BLaER1 (cell line): ENCODE data around the gene SPTLC3.
"Not testable (repeated sequence)": the region's sequence is repeated elsewhere in the genome, so short reads cannot be mapped to it uniquely, and the experiment has no call there.

Experiments used
- H3K27ac ChIP-seq: shearing (Covaris generic); formaldehyde crosslinking; 2 replicates; pipeline ENCODE4 v1.8.1; 2022
- H3K27me3 ChIP-seq: shearing (Covaris generic); formaldehyde crosslinking; 2 replicates; pipeline ENCODE4 v1.8.1; 2022
- H3K36me3 ChIP-seq: shearing (Covaris generic); formaldehyde crosslinking; 2 replicates; pipeline ENCODE4 v1.8.1; 2022
- H3K4me1 ChIP-seq: shearing (Covaris generic); formaldehyde crosslinking; 2 replicates; pipeline ENCODE4 v1.8.1; 2022
- H3K4me2 ChIP-seq: shearing (Covaris generic); formaldehyde crosslinking; 2 replicates; pipeline ENCODE4 v1.8.1; 2022
- H3K4me3 ChIP-seq: shearing (Covaris generic); formaldehyde crosslinking; 2 replicates; pipeline ENCODE4 v1.8.1; 2022
- H3K9ac ChIP-seq: shearing (Covaris generic); formaldehyde crosslinking; 2 replicates; pipeline ENCODE4 v1.8.1; 2022
- H3K9me3 ChIP-seq: shearing (Covaris generic); formaldehyde crosslinking; 2 replicates; pipeline ENCODE4 v1.8.1; 2022
- H4K20me1 ChIP-seq: shearing (Covaris generic); formaldehyde crosslinking; 2 replicates; pipeline ENCODE4 v1.8.1; 2022
- Cebpa-rat ChIP-seq: shearing (Covaris generic); IDR thresholded peaks from 2 replicates; pipeline ENCODE4 v1.8.1; 2022

Gene SPTLC3

DNA sequence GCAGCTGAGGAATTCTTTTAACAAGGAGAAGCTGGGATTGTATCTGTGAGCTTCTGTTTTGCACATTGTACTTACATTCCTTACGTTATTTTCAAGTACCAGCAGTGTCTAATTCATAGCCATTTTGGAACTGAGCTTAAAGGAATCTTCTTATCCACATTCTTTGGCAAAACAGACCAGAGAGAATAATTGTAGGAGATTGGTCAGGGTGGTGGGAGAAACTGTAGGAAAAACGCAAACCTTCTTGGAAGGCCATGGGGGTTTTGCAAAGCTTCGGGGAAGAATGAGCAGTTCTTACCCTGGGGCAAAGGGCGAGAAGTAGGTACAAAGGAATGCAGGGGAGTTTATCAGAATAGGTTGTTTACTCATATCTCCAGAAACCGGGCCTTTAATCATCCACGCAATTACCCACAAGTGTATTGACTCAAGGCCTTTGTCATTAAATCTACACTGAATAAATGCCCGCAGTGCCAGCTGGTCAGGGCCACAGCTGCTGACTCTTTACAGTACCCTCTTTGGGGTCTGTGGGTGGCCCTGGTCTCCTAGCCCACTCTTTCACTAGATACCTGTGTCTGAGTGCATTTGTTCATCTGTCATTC is 39.6 kb upstream of the SPTLC3 start:
- peaks cover 13% of the 10 kb centered on the region for H3K9me3 ChIP-seq
- no peaks in the 10 kb centered on the region for H3K27me3 ChIP-seq
- H3K4me3 ChIP-seq: no peak overlapping the region
- no peak overlapping the region for H3K9ac ChIP-seq
- no peak overlapping the region for H3K27ac ChIP-seq
- TF ChIP-seq Cebpa-rat: no peak
- H3K4me1 ChIP-seq: no peaks in the 10 kb centered on the region
- H4K20me1 ChIP-seq: no peaks in the 10 kb centered on the region
- H3K36me3 ChIP-seq: no peaks in the 10 kb centered on the region
- H3K4me2 ChIP-seq: no peak overlapping the region

DNA sequence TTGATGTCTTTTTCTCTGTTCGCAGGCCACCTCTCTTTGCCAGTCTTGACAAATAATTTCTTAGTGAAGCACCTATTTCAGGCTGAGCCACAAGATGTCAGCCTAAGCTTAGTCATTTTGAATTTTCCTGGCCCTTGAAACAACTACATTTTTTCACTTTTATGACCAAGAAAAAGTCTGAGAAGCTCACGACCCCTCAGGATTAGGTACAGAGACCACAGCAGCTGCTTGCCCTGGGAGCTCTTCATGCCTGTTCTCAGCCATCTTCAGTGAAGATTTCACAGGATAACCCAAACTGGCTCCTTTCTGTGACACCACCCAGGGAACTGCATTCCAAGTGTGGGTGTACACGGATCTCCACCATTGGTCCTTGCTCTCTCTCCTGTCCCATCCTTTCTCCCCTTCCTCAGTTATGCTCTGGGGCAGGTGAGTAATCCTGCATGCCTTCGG is 38.4 kb upstream of the SPTLC3 start:
- Histone ChIP-seq H3K27me3 (no peaks in the 10 kb centered on the region), H3K36me3 (no peaks in the 10 kb centered on the region), H4K20me1 (no peaks in the 10 kb centered on the region), H3K9ac (no peak overlapping the region), H3K9me3 (peaks cover 13% of the 10 kb centered on the region), H3K4me3 (no peak overlapping the region), H3K4me2 (no peak overlapping the region), H3K4me1 (no peaks in the 10 kb centered on the region), H3K27ac (no peak overlapping the region)
- no peak for TF ChIP-seq Cebpa-rat

DNA sequence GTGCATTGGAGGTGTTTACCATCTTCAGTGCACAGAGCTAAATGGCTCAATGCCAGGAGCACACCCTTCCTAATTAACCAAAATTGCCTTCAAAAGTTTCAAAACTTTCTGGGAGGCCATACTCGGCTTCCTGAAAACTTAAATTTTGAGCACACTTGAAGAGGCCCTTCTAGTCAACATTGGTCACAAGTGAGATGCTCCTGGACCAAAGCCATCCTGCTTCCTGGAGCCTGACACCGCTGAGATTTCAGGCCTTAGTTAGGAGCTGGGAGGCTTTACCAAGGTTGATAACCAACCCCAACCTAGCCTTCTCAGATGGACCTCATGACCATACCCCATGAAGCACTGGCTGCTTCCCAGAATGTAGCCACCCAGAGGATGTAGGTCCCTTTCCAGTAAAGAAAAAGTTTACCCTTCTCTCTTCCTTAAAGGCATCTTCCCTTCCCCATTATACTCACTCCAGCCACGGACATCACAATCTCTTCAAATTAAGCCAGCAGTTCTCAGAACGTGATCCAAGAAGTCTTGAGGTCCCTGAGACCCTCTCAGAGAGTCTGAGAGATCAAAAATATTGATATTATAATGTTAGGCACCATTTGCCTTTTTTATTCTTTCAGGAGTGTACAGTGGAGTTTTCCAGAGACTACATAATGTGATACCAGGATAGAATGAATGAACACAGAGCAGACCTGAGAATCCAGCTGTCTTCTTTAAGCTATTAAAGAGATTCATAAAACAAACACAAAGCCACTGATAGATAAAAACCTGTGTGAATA is 32.8 kb upstream of the SPTLC3 start:
- no peak for TF ChIP-seq Cebpa-rat
- H3K4me3 ChIP-seq: no peak overlapping the region
- H3K4me1 ChIP-seq: no peaks in the 10 kb centered on the region
- no peak overlapping the region for H3K27ac ChIP-seq
- no peak overlapping the region for H3K4me2 ChIP-seq
- H3K9me3 ChIP-seq: no peaks in the 10 kb centered on the region
- no peaks in the 10 kb centered on the region for H4K20me1 ChIP-seq
- no peaks in the 10 kb centered on the region for H3K36me3 ChIP-seq
- no peak overlapping the region for H3K9ac ChIP-seq
- no peaks in the 10 kb centered on the region for H3K27me3 ChIP-seq

DNA sequence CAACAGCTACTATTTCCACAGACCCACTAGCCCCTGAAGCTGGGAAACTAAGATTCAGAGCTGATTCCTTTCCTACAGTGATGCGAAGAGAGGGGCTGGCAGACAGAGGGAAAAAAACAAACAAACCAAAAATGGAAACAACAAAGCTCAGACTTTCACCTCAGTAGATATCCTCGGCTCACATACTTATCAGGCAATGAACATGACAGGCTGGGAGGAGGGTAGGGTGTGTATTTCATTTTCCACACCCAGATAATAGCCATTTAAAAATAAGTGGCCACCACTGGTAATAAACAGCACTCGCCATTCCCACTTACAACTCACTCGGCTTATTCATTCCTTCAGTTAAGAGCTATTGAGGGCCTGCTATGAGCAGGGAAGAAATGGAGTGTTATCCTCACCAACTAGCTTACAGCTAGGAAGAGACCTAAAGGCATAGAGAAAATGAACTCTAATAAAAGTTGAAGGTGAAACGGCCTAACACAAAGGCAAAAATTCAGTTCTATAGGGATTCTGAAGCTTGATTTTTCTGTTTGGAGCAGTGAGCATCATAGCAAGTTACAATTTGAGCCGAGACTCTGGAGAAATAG is 32.0 kb upstream of the SPTLC3 start:
- Histone ChIP-seq H3K4me2 (no peak overlapping the region), H3K9me3 (no peaks in the 10 kb centered on the region), H3K27ac (no peak overlapping the region), H3K9ac (no peak overlapping the region), H4K20me1 (no peaks in the 10 kb centered on the region), H3K4me1 (no peaks in the 10 kb centered on the region), H3K36me3 (no peaks in the 10 kb centered on the region), H3K4me3 (no peak overlapping the region), H3K27me3 (no peaks in the 10 kb centered on the region)
- no peak for TF ChIP-seq Cebpa-rat

- no peaks in the 10 kb centered on the region for H3K9me3 ChIP-seq
- no peak for TF ChIP-seq Cebpa-rat
- no peak overlapping the region for H3K4me2 ChIP-seq
- H3K36me3 ChIP-seq: no peaks in the 10 kb centered on the region
- H3K4me3 ChIP-seq: no peak overlapping the region
- no peaks in the 10 kb centered on the region for H3K27me3 ChIP-seq
- H4K20me1 ChIP-seq: no peaks in the 10 kb centered on the region
- no peak overlapping the region for H3K27ac ChIP-seq
- no peaks in the 10 kb centered on the region for H3K4me1 ChIP-seq
- H3K9ac ChIP-seq: no peak overlapping the region
These were observed 31.2 kb upstream of the SPTLC3 start for GRCh38 chr20:12977328-12978125.

DNA sequence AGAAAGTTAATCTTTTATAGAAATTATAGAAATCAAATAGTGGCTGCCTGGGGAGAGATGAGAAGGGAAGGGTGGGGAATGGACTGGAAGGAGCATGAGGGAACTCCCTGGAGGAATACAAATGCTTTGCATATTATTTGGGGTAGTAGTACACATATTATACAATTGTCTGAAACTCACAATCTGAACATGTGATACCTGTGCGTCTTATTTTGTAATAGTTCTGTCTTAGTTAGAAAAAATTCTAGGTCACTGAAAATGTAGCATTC is 30.7 kb upstream of the SPTLC3 start:
- TF ChIP-seq Cebpa-rat: no peak
- no peaks in the 10 kb centered on the region for H3K4me1 ChIP-seq
- no peak overlapping the region for H3K9ac ChIP-seq
- H3K27ac ChIP-seq: no peak overlapping the region
- H3K9me3 ChIP-seq: no peaks in the 10 kb centered on the region
- no peaks in the 10 kb centered on the region for H3K27me3 ChIP-seq
- no peaks in the 10 kb centered on the region for H3K36me3 ChIP-seq
- no peaks in the 10 kb centered on the region for H4K20me1 ChIP-seq
- H3K4me3 ChIP-seq: no peak overlapping the region
- no peak overlapping the region for H3K4me2 ChIP-seq

DNA sequence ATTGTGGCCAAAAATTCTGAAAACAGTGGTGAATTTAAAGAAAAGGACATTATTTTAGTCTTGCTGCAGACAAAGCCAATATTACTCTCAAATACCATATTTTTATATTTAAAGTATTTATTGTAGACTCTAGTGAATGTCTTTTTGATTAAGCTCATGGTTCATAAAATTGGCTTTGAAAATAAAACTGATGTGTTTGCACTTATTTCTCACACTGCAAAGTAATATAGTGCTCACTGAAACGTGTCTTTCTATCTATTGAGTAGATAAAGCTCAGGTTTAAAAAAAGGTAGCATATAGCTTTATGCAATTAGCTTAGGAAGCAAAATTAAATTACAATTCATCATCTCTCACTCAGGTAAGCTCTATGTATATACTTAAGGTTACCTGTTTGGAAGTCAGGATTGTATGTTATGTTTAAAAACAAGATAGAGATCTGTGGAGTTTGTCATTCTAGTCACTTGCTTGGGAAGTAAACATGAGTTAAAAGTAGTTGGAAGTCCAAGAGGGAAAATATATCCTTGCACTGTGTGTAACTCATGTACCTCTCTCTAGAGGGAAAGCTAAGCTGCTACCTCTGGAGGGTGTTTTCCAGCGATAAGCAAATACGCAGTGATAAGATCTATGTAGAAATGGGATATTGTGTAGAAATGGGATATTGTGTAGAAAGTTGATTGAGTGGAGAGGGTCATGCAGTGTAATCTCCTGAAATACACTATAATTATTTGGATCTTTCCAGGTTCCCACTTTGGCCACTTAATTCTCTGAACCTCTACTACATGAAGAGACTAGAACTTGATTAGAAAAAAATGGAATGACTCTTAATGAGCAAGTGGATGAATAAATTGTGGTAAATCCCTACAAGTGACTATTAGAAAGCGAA is 29.9 kb upstream of the SPTLC3 start:
- Histone ChIP-seq H3K9ac (no peak overlapping the region), H3K4me2 (no peak overlapping the region), H3K27me3 (no peaks in the 10 kb centered on the region), H3K4me1 (no peaks in the 10 kb centered on the region), H3K36me3 (no peaks in the 10 kb centered on the region), H3K27ac (no peak overlapping the region), H3K4me3 (no peak overlapping the region), H3K9me3 (no peaks in the 10 kb centered on the region), H4K20me1 (no peaks in the 10 kb centered on the region)
- no peak for TF ChIP-seq Cebpa-rat

DNA sequence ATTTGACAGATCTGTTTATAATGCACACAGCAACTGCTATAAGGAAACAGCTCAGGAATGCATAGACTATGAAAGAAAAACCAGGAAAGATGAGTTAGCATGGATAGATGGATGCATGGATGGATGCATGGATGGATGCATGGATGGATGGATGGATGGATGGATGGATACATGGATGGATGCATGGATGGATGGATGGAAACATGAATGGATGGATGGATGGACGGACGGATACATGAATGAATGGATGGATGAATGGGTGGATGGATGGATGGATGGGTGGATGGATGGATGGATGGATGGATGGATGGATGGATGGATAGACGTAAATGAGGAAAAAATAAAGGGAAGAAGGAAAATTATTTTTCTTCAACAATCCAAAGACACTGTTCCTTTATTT is 29.1 kb upstream of the SPTLC3 start:
- not testable (repeated sequence) for H3K4me1 ChIP-seq, H3K36me3 ChIP-seq, H3K4me3 ChIP-seq, H3K27ac ChIP-seq, H3K9ac ChIP-seq, H3K4me2 ChIP-seq, H4K20me1 ChIP-seq, H3K27me3 ChIP-seq, H3K9me3 ChIP-seq

DNA sequence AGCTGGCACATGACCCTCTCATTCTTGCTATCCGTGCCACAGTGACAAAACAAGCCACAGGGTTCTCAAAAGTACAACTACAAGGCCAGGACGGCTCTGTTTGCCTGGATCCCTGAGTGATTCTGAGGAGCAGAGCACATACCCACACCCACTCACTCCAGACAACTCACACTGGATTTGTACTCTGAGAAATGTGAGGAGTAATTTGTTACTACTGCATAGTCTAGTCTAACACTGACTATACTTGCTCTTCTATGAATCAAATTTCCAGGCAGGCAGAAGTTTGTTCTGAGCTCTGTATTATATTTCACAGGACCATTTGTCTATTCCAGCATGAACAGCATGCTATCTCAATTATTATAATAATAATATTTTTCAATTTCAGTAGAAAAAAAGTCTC is 26.7 kb upstream of the SPTLC3 start:
- no peak for TF ChIP-seq Cebpa-rat
- no peaks in the 10 kb centered on the region for H3K36me3 ChIP-seq
- H3K4me3 ChIP-seq: no peak overlapping the region
- no peaks in the 10 kb centered on the region for H3K9me3 ChIP-seq
- H3K9ac ChIP-seq: no peak overlapping the region
- H3K27me3 ChIP-seq: no peaks in the 10 kb centered on the region
- H4K20me1 ChIP-seq: no peaks in the 10 kb centered on the region
- H3K4me2 ChIP-seq: no peak overlapping the region
- no peak overlapping the region for H3K27ac ChIP-seq
- no peaks in the 10 kb centered on the region for H3K4me1 ChIP-seq
